Adipose tissue (tissue), 3 donors: ENCODE data around the gene KPNA6. TPM values are rescaled to one million over a fixed set of nuclear protein-coding genes. Genes with fewer than 3 reads are reported as not detected.
"Not testable (repeated sequence)": the region's sequence is repeated elsewhere in the genome, so short reads cannot be mapped to it uniquely, and the experiment has no call there.

Experiments
- H3K27ac ChIP-seq: one replicate; pipeline ENCODE4 v1.5.1; 2013; ENCODE audit warnings: low read depth, low read length
- WGBS, 3 donors: extraction: QIAGEN DNeasy Blood & Tissue Kit; methylation state at CpG; one replicate each; pipeline ENCODE4 v1.1.7; 2013; 5-methylcytosine and 5-hydroxymethylcytosine counted together
- polyA plus RNA-seq, 3 donors: library from polyadenylated mRNA; stranded (reverse); fragments of 200-250 nt; gene quantifications; one replicate each; pipeline ENCODE4 v1.2.3, GENCODE V29; 2013
- donor health status: healthy with polysubstance abuse.
- donor health status: Bipolar disorder and iron deficiency.
- donor health status: healthy.

KPNA6 gene
- polyA plus RNA-seq, 3 donors = 5.9 to 11.4 (median 10.1) TPM

DNA sequence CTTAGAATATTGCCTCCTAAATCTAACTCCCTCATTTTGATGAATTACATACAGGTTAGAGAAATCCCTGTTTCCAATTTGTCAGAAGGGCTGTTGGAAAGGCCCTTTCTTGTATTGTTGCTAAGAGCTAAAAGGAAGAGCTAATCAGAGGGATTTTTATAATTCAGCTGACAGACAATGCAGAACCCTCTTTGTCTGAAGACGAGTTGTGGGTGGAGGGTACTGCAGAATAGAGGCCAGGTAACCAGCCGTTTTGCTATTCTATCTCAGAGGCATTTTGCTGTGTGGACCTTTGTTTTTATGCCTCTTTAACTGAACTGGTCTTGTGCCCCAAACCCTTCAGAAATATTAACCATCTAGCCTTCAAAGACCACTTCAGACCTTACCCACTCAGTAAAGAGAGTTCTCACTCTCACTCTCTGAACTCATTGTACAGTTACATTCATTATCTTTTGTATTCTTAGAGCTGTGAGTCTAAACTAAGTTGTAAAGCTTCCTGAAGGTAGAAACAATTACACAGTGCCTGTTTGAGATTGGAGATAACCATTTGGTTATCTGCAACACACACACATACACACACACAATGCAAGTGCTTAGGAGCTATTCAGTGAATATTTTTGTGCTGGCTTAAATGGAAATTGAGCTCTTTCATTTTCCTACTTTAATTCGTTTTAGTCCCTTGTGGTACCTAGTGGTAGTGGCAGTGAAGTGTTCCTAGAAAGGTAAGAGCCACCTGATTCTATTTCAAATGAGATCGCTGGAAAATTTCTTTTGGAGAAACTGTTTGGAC, 19.7 kb downstream of the KPNA6 start:
- WGBS, 3 donors = 67 to 84% (median 82%) methylated on average over 4 of the region's 4 CpGs
- H3K27ac ChIP-seq = no peak overlapping the region

DNA sequence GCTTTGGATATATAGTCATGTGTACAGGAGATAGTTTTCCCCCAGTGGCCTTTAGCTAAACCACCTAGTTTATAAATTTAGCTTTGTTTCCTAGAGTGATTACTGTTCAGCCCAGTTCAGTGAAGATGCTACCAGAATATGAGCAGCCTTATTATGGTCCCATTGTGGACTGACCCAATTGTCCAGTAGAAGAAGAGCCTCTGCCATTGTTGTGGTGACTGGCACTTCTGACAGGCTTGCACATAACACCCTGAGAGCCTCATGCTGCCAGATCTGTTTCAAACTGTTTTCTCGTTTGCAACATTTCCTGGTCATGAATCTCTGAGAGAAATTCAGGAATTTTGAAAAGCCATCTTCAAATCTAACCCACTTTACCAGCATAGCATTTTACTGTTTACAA, 20.6 kb downstream of the KPNA6 start:
- no peak overlapping the region for H3K27ac ChIP-seq
- 29 to 63% (median 33%) methylated on average over 1 of the region's 1 CpG for WGBS, 3 donors

DNA sequence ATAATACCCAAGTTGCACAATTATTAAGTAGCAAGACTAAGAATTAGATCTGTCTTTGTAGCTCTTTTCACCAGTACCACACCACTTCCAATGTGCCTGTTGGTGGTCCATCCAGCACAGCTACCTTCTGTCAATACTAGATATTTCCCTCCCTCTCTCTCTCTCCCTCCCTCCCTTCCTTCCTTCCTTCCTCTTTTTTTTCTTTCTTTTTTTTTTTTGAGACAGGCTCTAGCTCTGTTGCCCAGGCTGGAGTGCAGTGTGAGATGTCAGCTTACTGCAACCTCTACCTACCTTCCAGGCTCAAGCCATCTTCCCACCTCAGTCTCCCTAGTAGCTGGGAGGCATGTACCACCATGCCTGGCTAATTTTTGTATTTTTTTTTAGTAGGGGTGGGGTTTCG, 21.1 kb downstream of the KPNA6 start:
- no peak overlapping the region for H3K27ac ChIP-seq
- 93 to 97% (median 95%) methylated on average over 1 of the region's 1 CpG for WGBS, 3 donors

DNA sequence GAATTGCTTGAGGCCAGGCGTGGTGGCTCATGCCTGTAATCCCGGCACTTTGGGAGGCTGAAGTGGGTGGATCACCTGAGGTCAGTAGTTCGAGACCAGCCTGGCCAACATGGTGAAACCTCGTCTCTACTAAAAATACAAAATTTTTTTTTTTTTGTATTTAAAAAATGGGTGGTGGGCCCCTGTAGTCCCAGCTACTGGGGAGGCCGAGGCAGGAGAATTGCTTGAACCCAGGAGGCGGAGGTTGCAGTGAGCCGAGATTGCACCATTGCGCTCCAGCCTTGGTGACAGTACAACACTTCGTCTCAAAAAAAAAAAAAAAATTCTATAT, 26.1 kb downstream of the KPNA6 start:
- not testable (repeated sequence) for H3K27ac ChIP-seq
- 96 to 98% (median 96%) methylated on average over 9 of the region's 9 CpGs for WGBS, 3 donors

DNA sequence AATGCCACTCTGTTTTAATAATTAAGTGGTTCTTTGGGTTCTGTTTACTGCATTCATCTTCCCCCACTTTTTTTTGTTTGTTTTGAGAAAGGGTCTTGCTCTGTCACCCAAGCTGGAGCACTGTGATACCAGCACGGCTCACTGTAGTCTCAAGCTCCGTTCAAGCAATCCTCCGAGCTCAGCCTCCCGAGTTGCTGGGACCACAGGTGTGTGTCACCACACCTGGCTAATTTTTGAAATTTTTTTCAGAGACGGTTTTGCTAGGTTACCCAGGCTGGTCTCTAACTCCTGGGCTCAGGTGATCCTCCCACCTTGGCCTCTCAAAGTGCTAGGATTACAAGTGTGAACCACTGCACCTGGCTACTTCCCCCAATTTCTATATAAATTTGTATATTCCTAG, 29.3 kb downstream of the KPNA6 start:
- whole genome bisulfite sequencing, 3 donors = 91 to 95% (median 94%) methylated on average over 5 of the region's 5 CpGs
- H3K27ac ChIP-seq = no peak overlapping the region

DNA sequence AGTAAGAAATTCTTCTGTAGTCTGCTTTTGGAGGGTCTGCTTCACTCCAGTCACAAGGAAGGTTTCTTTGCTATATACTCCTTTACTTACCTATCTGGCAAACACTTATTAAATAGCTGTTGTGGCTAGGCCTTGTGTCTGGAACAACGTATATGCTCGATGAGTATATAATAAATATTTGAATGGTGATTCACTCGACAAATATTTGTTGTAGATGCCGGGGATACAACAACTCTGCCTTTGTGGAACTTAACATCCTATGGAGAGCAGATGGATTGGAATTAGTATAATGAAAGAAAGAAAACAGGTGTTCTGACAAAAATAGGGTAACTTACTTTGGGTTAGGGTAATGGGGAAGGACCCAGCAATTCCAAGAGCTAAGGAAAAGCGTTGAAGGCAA, 31.1 kb downstream of the KPNA6 start:
- no peak overlapping the region for H3K27ac ChIP-seq
- 51 to 80% (median 76%) methylated on average over 5 of the region's 5 CpGs for WGBS, 3 donors

DNA sequence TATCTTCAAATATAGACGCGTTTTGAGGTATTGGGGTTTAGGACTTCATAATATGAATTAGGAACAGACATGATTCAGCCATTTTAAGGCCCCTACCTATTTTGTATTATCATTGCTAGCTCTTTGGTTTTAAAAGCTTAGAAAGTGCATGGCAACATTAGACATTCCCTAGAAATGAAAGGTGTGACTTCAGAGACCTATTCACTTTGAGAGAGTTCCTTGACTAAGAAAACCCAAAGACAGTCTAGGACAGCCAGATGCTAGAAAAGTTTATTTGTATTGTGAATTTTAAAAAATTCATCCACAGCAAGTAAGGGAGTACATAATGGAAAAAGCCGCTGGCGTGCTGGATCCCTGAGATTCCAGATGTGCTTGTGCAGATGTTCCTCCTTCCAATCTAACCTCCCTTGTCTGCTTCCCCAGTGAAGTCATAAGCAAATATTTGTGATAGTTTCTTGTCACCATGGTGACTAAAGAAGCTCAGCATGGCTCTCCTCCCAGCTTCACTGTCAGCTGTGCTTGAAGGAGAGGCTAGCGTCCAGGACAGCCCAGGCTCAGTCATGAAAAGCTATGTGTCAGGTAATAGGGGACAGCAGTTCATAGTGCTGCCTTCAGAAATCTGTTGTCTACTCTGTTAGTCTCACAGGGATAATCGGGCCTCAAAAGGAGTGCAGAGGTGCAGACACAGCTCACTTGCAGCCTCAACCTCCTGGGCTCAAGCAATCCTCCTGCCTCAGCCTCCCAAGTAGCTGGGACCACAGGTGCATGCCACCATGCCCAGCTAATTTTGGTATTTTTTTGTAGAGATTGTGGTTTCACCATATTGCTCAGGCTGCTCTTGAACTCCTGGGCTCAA, 34.8 kb downstream of the KPNA6 start:
- H3K27ac ChIP-seq = no peak overlapping the region
- WGBS, 3 donors = 52 to 58% (median 58%) methylated on average over 6 of the region's 6 CpGs

DNA sequence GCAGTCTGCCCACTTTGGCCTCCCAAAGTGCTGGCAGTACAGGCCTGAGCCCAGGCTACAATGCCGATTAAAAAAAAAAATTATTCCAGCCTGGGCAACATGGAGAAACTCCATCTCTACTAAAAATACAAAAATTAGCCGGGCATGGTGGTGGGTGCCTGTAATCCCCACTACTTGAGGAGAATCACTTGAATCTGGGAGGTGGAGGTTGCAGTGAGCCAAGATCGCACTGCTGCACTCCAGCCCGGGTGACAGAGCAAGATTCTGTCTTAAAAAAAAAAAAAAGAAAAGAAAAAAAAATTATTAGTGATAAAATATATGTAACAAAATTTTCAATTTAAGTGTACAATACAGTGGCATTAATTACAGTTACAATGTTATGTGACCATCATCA, 35.4 kb downstream of the KPNA6 start:
- H3K27ac ChIP-seq = not testable (repeated sequence)
- WGBS, 3 donors = 75 to 82% (median 76%) methylated on average over 4 of the region's 4 CpGs

DNA sequence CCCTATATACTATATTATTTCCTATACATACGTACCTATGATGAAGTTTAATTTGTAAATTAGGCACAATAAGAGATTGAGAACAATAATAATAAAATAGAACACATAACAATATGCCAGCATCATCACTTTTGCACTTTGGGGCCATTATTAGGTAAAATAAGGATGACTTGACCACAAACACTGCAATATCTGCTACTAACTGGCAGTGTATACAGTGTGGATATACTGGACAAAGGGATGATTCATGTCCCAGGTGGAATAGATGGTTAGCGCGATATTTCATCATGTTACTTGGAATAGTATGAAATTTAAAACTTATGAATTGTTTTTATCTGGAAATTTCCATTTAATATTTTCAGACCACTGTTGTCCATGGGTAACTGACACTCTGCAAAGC, 36.2 kb downstream of the KPNA6 start:
- no peak overlapping the region for H3K27ac ChIP-seq
- 81 to 97% (median 90%) methylated on average over 3 of the region's 3 CpGs for WGBS, 3 donors

DNA sequence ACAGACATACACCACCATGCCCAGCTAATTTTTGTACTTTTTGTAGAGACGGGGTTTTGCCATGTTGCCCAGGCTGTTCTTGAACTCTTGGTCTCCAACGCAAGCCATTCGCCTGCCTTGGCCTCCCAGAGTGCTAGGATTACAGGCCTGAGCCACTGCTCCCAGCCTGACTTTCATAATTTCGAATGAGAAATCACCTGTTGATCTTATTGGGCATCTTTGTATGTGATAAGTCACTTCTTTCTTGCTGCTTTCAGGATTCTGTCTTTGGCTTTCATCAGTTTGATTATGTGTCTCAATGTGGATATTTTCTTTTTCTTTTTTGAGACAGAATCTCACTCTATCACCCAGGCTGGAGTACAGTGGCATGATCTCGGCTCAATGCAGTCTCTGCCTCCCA, 39.9 kb downstream of the KPNA6 start:
- WGBS, 3 donors = 98 to 99% (median 99%) methylated on average over 5 of the region's 5 CpGs
- not testable (repeated sequence) for H3K27ac ChIP-seq

DNA sequence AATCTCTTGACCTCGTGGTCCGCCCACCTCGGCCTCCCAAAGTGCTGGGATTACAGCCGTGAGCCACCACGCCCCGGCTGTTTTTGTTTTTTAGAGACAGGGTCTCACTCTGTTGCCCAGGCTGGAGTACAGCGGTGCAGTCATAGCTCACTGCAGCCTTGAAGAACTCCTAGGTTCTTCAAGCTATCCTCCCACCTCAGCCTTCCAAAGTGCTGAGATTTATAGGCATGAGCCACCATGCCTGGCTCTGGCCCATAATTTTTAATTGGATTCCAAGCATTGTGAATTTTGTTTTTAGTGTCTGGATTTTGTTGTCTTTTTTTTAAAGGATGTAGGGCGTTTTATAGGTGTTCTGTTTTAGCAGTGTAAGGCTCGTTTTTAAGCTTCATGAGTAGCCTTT, 43.0 kb downstream of the KPNA6 start:
- no peak overlapping the region for H3K27ac ChIP-seq
- 83 to 91% (median 88%) methylated on average over 9 of the region's 9 CpGs for WGBS, 3 donors

DNA sequence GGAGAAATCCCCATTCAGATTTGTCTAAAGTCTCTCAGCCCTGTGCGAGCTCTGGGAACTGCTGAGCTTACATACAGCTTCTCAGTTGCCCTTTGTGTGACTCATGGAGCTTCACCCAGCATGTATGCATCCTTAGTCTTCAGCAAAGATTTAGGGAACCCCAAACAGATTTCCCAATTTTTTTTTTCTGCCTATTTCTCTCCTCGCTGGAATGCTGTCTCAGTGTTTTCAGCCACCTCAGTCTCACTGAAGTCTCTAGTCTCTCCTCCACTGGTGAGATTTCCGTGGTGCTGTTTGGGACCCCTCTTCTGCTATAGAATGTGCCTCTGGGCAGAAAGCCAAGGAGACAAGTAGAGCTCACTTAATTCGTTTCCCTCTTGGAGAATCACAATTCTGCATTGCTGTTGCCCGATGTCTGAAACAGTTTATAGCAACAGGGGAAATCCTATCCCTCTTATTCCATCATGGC, 43.5 kb downstream of the KPNA6 start:
- no peak overlapping the region for H3K27ac ChIP-seq
- 46 to 65% (median 53%) methylated on average over 5 of the region's 5 CpGs for WGBS, 3 donors

DNA sequence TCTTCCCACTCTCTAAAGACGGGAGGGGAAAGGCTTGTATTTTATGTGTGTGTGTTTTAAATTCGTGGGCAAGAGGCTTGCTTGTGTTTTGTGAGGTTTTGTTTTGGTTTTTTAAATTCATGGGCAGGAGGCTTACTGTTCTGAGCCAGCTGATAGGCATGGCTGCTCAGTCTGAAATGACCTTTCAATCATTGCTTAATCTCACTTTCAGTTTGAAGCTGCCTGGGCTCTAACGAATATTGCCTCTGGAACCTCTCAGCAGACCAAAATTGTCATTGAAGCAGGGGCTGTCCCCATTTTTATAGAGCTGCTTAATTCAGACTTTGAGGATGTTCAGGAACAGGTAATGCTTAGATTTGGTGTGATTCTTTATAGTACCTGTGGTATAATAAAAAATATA, 51.3 kb downstream of the KPNA6 start:
- H3K27ac ChIP-seq = no peak overlapping the region
- WGBS, 3 donors = 71 to 84% (median 74%) methylated on average over 3 of the region's 3 CpGs

DNA sequence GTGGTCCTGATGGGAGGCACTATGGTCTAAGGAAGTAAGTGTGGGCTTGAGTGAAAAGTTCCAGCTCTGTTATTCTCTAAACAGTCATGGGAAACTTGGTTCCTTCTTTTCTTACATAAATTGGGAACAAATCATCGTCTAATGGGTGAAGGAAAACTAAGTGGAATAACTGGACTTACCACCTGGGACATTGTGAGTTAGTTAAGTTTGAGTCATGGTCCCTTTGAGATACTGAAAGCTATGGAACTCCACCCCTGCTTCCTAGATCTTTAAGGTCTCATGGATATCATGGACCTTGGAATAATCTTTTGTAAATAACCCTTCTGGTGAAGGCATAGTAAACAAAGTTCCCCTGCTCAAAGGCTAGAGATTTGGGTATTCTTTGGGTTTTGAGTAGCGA, 55.5 kb downstream of the KPNA6 start:
- WGBS, 3 donors = 33 to 97% (median 84%) methylated on average over 2 of the region's 2 CpGs
- H3K27ac ChIP-seq = no peak overlapping the region

DNA sequence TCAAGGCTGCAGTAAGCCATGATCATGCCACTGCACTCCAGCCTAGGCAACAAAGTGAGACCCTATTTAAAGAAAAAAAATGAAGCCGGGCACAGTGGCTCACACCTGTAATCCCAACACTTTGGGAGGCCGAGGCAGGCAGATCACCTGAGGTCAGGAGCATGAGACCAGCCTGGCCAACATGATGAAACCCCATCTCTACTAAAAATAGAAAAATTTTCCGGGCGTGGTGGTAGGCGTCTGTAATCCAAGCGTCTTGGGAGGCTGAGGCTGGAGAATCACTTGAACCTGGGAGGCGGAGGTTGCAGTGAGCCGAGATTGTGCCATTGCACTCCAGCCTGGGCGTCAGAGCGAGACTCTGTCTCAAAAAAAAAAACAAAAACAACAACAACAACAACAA, 57.8 kb downstream of the KPNA6 start:
- not testable (repeated sequence) for H3K27ac ChIP-seq
- 92 to 95% (median 94%) methylated on average over 10 of the region's 10 CpGs for WGBS, 3 donors

DNA sequence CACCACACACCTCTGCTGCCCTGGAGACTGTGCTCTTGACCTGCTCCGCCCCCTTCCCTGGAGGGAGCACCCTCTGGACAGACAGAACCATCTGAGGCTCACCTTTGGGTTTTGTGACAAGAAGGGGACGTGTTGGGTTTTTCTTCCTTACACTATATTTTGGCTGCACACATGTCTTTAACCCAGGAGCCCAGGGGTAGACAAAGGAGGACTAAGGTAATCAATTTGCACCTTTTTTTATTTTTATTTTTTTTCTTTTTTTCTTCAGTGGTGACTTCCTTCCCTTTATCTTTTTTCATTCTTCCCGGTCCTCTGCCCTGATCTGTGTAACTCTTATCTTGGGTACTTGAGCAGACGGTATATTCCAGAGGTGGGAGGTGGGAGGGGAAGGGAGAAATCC, 63.1 kb downstream of the KPNA6 start:
- 73 to 82% (median 76%) methylated on average over 4 of the region's 4 CpGs for WGBS, 3 donors
- no peak overlapping the region for H3K27ac ChIP-seq

DNA sequence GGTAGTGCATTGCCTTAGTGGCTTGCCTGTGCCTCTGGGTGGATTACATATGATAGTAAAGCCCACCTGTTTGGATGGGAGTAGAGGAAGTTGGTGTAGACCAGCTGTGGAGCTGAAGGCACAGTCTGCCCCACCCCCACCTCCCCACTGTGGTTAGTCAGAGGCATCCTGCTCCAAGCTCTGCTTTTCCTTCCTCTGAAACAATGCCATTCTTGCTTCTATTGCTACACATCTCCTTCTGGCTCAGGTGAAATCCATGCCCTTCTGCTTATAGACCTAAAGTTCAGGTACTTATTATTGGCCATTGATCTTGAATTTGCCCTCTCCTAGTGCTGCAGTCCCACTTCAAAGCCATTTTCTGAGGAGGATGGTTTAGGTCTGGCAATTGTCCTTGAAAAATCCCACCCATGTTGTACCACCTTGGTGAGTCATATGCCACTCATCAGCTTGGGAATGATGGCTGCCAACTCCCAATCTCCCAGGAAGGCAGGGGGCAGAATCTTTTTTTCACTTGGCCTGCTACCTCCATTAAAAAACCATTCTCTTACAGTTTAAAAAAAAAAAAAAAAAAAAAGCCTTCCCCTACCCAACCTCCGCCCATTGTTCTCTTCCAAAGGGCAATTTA, 64.9 kb downstream of the KPNA6 start:
- WGBS, 3 donors = 96 to 100% (median 97%) methylated on average over 1 of the region's 1 CpG

DNA sequence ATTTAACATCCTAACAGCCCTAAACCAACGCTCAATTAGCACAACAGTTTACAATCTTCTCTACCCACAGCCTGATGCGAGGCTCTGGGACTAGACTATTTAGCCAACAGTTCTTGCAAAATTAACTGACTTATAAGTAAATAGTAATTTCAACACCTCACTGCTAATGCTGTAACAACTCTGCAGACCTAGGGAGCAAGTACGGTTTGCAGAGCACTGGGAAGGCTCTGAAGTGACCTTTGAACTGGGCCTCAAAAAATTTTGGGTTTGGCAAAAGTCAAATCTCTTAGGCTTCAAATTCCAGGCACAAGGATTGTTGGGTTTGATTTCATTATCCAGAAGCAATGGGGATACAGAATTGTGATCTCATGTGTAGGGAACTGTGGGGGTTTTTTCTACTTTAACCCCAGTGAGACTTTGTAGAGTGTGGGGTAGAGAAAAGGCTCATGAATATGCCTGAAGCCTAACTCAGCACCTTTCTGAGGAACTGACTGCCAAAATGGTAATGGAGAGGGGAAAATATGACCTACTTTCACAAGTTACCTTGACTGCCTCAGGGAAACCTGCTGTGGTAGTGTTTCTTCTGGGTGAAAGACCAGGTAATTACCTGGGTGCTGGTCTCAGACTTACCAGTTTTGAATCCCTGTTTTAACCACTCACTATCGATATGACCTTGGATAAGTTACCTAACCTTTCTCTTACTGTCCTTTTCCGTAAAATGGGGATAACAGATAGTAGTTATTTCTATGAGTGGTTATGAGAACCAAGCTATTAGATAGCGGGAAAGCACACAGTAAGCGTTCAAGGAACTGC, 70.7 kb downstream of the KPNA6 start:
- WGBS, 3 donors = 66 to 77% (median 72%) methylated on average over 7 of the region's 7 CpGs
- H3K27ac ChIP-seq = no peak overlapping the region

More for the DNA sequence above, 64.9 kb downstream of the KPNA6 start:
- no peak overlapping the region for H3K27ac ChIP-seq

DNA sequence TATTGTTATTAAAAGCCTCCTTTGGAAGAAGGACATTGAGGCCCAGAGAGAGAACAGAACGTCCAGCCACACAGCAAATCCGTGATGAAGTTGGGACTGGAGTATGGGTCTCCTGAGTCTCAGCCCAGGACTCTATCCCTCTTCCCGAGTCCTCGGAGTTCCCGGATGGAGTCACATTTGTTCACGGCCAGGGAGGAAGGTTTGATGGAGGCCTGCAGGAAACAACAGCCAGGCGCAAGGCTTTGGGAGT, 71.3 kb downstream of the KPNA6 start:
- 12 to 15% (median 13%) methylated on average over 7 of the region's 7 CpGs for WGBS, 3 donors

More for the DNA sequence above, 71.3 kb downstream of the KPNA6 start:
- H3K27ac ChIP-seq = peak overlapping the region; percentile 21
